Kidney tubule cell (primary cell): Measurements from ENCODE around the gene AQP3.
A peak's percentile ranks its signal among the peaks of the same experiment; 100 is the strongest.
"Not testable (repeated sequence)": the region's sequence is repeated elsewhere in the genome, so short reads cannot be mapped to it uniquely, and the experiment has no call there.

Experiments used
- DNase-seq: peaks from one replicate; pipeline ENCODE4 v3.0.0-alpha.2; 2018; ENCODE audit warnings: low spot score

Gene AQP3

GRCh38 chr9:33414889-33415500 is 32.4 kb downstream of the AQP3 start:
- no peak for DNase-seq

DNA sequence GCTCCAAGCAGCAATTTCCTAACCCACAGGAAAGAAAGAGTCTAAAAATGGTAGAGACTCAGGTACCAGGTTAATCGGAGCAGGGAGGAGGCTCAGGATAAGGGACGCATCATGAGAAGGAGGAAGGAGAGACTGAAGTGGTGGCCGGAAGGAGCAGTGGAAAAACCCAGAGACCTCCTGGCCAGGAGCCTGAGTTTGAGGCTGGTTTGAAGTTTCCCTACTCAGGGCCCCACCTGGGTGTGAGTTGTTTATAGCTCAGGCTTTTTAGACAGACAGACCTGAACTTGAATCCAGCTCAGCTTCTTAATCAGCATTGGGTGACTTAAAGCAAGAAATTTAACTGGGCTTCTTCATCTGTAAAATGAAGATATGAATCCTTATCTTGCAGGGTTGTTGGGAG is 33.1 kb downstream of the AQP3 start:
- DNase-seq, result no peak

DNA sequence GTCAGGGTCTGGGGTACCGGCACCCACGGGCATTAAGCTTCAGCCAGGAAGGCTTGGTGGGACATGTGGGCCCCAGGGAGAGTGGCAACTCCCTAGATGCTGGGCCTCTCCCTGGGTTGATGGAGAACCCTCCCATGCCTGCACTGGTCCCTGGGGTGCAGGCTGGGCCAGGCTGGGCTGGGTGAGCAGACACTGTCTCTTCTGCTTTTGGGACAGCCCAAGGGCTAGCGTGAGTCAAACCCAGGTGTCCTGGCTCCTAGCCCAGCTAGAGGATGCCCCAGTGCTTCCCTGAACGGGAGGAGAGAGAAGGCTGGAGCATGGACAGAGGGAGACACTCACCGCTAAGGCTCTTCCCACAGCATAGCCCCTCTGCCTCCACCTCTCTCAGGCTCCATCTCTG is 39.3 kb downstream of the AQP3 start:
- DNase-seq, result no peak

DNA sequence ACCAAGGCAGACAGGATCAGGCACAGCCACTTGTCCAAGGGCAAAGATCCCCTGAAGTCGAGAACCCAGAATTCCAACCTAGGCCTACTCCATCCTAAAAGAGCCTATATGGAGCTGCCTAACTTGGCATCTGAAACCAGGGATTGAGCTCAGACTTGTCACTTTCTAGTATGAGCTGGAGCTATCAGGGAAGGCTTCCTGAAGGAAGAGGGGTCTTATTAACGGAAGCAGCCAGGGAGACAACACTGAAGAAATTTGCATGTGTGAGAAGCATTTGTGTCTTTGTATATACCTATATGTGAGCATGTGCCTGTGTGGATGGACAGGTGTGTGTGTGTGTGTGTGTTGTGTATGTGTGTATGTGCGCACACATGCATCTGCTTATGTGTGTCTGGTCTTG is 40.3 kb downstream of the AQP3 start:
- no peak for DNase-seq

GRCh38 chr9:33404788-33405362 is 42.5 kb downstream of the AQP3 start:
- no peak for DNase-seq

DNA sequence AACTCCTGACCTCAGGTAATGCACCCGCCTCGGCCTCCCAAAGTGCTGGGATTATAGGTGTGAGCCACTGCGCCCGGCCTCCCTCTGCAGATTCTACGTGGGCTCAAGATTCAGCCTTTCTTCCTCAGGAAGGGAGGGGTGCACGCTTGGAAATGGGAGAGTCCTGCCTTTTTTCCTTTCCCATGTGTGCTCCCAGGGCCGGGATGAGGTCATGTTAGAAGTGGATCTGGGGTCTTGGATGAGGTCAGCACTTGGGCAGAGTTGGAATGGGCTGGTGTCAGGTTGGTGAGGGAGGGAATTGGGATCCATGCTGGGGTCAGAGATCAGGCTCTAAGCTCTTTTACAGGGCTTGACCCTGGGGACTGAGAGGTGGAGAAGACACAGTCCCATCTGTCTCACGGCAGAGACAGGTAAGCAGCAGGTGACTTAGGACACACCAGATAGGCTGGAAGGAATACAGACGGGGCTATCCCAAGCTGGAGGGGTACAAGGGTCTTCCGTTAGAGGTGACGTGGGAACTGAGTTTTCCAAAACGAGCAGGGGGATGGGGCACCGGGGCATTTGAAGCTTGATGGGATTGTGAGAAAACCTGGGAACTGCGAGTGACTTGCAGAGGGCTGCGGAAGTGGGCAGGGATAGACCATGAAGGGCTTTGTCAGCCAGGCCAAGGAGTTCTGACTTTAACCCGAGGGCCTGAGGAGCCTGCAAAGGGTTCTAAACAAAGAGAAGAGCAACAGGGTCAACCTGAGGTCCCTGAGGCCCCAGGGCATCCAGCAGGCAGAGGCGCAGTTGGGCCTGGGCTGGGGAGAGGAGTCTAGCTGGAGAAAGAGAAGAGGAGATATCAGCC is 43.2 kb downstream of the AQP3 start:
- DNase-seq, result no peak

GRCh38 chr9:33402371-33402770 is 45.0 kb downstream of the AQP3 start, which contains the start of gene AQP7:
Gene AQP7, minus strand, starts transcription at chr9:33402568. Its CDS starts 1,306 bp downstream, at chr9:33401262.
- DNase-seq, result not testable (repeated sequence)

- not testable (repeated sequence) for DNase-seq
Measured at GRCh38 chr9:33401809-33402208, 45.6 kb downstream of the AQP3 start.

GRCh38 chr9:33399047-33399446 is 48.3 kb downstream of the AQP3 start:
- peak; percentile 40 for DNase-seq

- not testable (repeated sequence) for DNase-seq
Measured at GRCh38 chr9:33397801-33398200, 49.6 kb downstream of the AQP3 start.

- DNase-seq, result peak; percentile 60
Measured at GRCh38 chr9:33395159-33395879, 52.1 kb downstream of the AQP3 start.

DNA sequence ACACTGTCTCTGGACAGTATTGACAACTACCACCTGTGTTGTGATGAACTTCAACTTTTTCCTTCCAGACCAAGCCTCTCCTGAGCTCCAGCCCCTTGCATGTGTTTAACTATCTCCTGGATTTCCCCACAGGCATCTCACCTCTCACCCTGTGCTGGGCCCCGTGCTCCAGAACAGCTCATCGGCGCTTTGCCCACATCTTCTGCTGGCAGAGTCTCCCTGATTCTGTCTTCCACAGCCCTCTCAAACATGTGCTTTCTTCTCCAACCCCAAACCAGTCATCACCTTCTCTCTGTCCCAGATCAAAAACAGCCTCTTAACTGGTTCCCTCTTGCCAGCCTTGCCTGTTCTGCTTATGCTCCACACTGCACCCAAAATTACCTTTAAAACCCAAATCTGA is 53.4 kb downstream of the AQP3 start:
- DNase-seq, result not testable (repeated sequence)

GRCh38 chr9:33393581-33393980 is 53.8 kb downstream of the AQP3 start:
- no peak for DNase-seq

- not testable (repeated sequence) for DNase-seq
Measured at GRCh38 chr9:33392591-33393021, 54.8 kb downstream of the AQP3 start.
